GM19455 (cell line): ENCODE results near the gene CACNB2.
"Not testable (repeated sequence)": the region's sequence is repeated elsewhere in the genome, so short reads cannot be mapped to it uniquely, and the experiment has no call there.

ENCODE experiments used
- ATAC-seq: cut with Tn5 transposase; IDR thresholded peaks from one replicate; pipeline ENCODE4 v1.9.1; 2021; ENCODE audit not compliant: unreplicated experiment

CACNB2 gene

GRCh38 chr10:18144928-18145327 is 4.7 kb downstream of the CACNB2 start:
- no peak for ATAC-seq

GRCh38 chr10:18145652-18146051 is 5.4 kb downstream of the CACNB2 start:
- ATAC-seq, result no peak

- no peak for ATAC-seq
Measured at GRCh38 chr10:18149196-18149800, 9.1 kb downstream of the CACNB2 start.

- no peak for ATAC-seq
Measured at GRCh38 chr10:18151356-18151890, 11.2 kb downstream of the CACNB2 start.

GRCh38 chr10:18153381-18153780 is 13.2 kb downstream of the CACNB2 start:
- ATAC-seq, result not testable (repeated sequence)

- ATAC-seq, result no peak
Measured at GRCh38 chr10:18155321-18155720, 15.1 kb downstream of the CACNB2 start.

GRCh38 chr10:18156797-18157196 is 16.6 kb downstream of the CACNB2 start:
- ATAC-seq, result not testable (repeated sequence)

GRCh38 chr10:18157881-18158280 is 17.7 kb downstream of the CACNB2 start:
- no peak for ATAC-seq

GRCh38 chr10:18158773-18159265 is 18.6 kb downstream of the CACNB2 start:
- no peak for ATAC-seq

GRCh38 chr10:18159557-18159956 is 19.3 kb downstream of the CACNB2 start:
- no peak for ATAC-seq

GRCh38 chr10:18162021-18162627 is 21.9 kb downstream of the CACNB2 start:
- no peak for ATAC-seq

GRCh38 chr10:18164093-18164492 is 23.9 kb downstream of the CACNB2 start:
- ATAC-seq, result no peak

GRCh38 chr10:18164748-18165361 is 24.6 kb downstream of the CACNB2 start:
- ATAC-seq, result no peak

GRCh38 chr10:18178854-18179483 is 38.7 kb downstream of the CACNB2 start:
- ATAC-seq, result no peak

GRCh38 chr10:18179891-18180290 is 39.7 kb downstream of the CACNB2 start:
- ATAC-seq, result no peak

GRCh38 chr10:18181382-18181781 is 41.2 kb downstream of the CACNB2 start:
- ATAC-seq, result not testable (repeated sequence)

GRCh38 chr10:18185621-18186020 is 45.4 kb downstream of the CACNB2 start:
- no peak for ATAC-seq

- ATAC-seq, result no peak
Measured at GRCh38 chr10:18190840-18191239, 50.6 kb downstream of the CACNB2 start.

GRCh38 chr10:18194634-18195033 is 54.4 kb downstream of the CACNB2 start:
- no peak for ATAC-seq

GRCh38 chr10:18195060-18195799 is 55.0 kb downstream of the CACNB2 start:
- no peak for ATAC-seq
